ENCODE data around the gene CNNM2.

DNA sequence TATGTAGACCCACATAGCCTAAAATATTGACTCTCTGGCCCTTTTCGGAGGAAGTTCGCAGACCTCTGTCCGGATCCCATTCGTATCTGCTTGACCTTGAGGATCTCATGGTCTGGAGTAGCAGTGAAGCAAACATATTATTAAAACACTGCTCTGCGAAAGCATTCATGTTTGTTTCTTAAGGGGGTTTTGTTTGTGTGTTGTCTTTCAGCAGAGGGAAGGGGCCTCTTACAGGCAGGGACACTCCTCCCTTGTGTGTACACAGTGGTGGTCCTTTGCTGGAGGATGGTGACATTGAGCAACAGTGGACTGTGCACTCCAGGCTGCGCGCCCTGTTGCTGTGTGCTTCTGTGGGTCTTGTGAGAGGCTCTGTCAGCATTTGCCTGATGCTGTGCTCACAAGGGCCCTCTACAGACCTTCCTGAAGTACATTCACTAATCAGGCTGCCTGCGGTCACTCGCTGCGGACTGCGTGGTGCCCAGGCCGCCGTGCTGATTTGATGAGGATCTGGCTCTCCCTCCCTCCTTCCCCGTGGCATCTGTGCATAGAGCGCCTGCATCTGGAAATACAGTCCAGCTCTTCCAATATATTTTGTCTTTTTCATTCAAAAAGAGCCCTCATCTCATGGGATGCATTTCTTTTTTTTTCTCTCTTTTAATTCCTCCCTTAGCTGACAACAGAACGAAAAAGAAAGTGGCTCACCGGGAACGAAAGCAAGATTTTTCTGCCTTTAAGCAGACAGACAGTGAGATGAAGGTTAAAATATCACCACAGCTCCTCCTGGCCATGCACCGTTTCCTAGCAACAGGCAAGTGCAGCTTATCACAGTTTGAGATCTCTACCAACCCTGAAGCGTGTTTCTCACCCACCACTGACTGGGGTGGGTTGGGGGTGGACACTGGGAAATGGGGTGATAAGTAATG, 135.8 kb downstream of the CNNM2 start:
- TF ChIP-seq POLR2A (IDR thresholded peaks at IDR 0.05; ENCODE audit: borderline replicate concordance, extremely low read depth, insufficient read depth, insufficient read length) (no peak), SRF (IDR thresholded peaks at IDR 0.05; ENCODE audit: low read depth) (no peak), POLR2AphosphoS5 (IDR thresholded peaks at IDR 0.05; ENCODE audit: low read depth, low read length) (no peak)
